GM04503 (cell line): Measurements from ENCODE around the gene LY6G6D.

Source experiments
- DNase-seq: peaks from one replicate; pipeline ENCODE4 v3.0.0-alpha.2; 2012; ENCODE audit warnings: low read depth

LY6G6D gene

GRCh38 chr6:31720196-31720770 lies 5.1 kb downstream of the LY6G6D start:
- DNase-seq, result no peak

- no peak for DNase-seq
Measured at GRCh38 chr6:31721351-31722020, 6.3 kb downstream of the LY6G6D start, which contains the start of gene LY6G6C. Gene LY6G6C, minus strand, starts transcription at chr6:31721746. Its CDS starts 67 bp downstream, at chr6:31721679.

GRCh38 chr6:31722173-31722572 lies 7.0 kb downstream of the LY6G6D start:
- DNase-seq, result no peak

GRCh38 chr6:31723245-31723979 lies 8.3 kb downstream of the LY6G6D start, which contains the start of gene MPIG6B:
Gene MPIG6B, plus strand, starts transcription at chr6:31723373. Its CDS starts 11 bp downstream, at chr6:31723384.
- DNase-seq, result no peak

GRCh38 chr6:31723980-31724691 lies 9.0 kb downstream of the LY6G6D start:
- no peak for DNase-seq

GRCh38 chr6:31725502-31726350 lies 10.6 kb downstream of the LY6G6D start:
- no peak for DNase-seq

- no peak for DNase-seq
Measured at GRCh38 chr6:31727034-31727716, 12.0 kb downstream of the LY6G6D start.

GRCh38 chr6:31727717-31728671 lies 12.8 kb downstream of the LY6G6D start:
- no peak for DNase-seq

GRCh38 chr6:31728767-31729514 lies 13.8 kb downstream of the LY6G6D start, which contains the start of gene DDAH2:
Gene DDAH2, minus strand, starts transcription at chr6:31729299. Its CDS starts 138 bp downstream, at chr6:31729161.
- DNase-seq, result no peak

- DNase-seq, result peak; percentile 74
Measured at GRCh38 chr6:31729515-31729978, 14.4 kb downstream of the LY6G6D start.

- no peak for DNase-seq
Measured at GRCh38 chr6:31729979-31730630, 15.0 kb downstream of the LY6G6D start.

- no peak for DNase-seq
Measured at GRCh38 chr6:31730631-31731086, 15.5 kb downstream of the LY6G6D start.

GRCh38 chr6:31732029-31732428 lies 16.9 kb downstream of the LY6G6D start:
- no peak for DNase-seq

GRCh38 chr6:31733734-31734133 lies 18.6 kb downstream of the LY6G6D start:
- no peak for DNase-seq

GRCh38 chr6:31734247-31734820 lies 19.2 kb downstream of the LY6G6D start:
- DNase-seq, result no peak

GRCh38 chr6:31734821-31735406 lies 19.8 kb downstream of the LY6G6D start:
- no peak for DNase-seq
